Gastroesophageal sphincter (tissue), 4 donors: ENCODE results near the gene TAGLN. TPM values are rescaled to one million over a fixed set of nuclear protein-coding genes. Genes with fewer than 3 reads are reported as not detected.

ENCODE experiments used
- ATAC-seq: fragments of 150-250 bp; one replicate; pipeline ENCODE4 v1.9.1; 2016; ENCODE audit warnings: mild to moderate bottlenecking, moderate library complexity
- H3K27ac ChIP-seq, 4 donors: fragments of 200-600 bp; sonication (generic) in 3 of 4; 1 replicate in 3 of 4; 2 replicates in 1 of 4; pipeline ENCODE4 v1.5.1; 2016 to 2019
- H3K27me3 ChIP-seq: fragments of 200-600 bp; sonication (generic); one replicate; pipeline ENCODE4 v1.5.1; 2019
- H3K36me3 ChIP-seq, 2 donors: fragments of 200-600 bp; sonication (generic); one replicate each; pipeline ENCODE4 v1.5.1; 2019; ENCODE audit warnings: control low read depth in 1 of 2
- H3K4me1 ChIP-seq, 3 donors: fragments of 200-600 bp; sonication (generic); 1 replicate in 2 of 3; 2 replicates in 1 of 3; pipeline ENCODE4 v1.5.1; 2016 to 2019; ENCODE audit warnings: control low read depth in 2 of 3
- H3K4me3 ChIP-seq, 2 donors: fragments of 200-600 bp; sonication (generic); one replicate each; pipeline ENCODE4 v1.5.1; 2019; ENCODE audit warnings: mild to moderate bottlenecking in 1 of 2, moderate library complexity in 1 of 2
- H3K9me3 ChIP-seq, 3 donors: fragments of 200-600 bp; sonication (generic); one replicate each; pipeline ENCODE4 v1.5.1; 2017 to 2019; ENCODE audit warnings: control low read depth in 2 of 3
- EP300 ChIP-seq: sonication (generic); formaldehyde crosslinking; IDR thresholded peaks from one replicate; pipeline ENCODE4 v1.6.1; 2017; ENCODE audit warnings: antibody characterized with exemption, mild to moderate bottlenecking
- POLR2A ChIP-seq, 2 donors: fragments of 450-650 bp; IDR thresholded peaks; one replicate each; pipeline ENCODE4 v1.6.1; 2017; ENCODE audit warnings: antibody characterized with exemption in 2 of 2, mild to moderate bottlenecking in 2 of 2, moderate library complexity in 1 of 2
- POLR2AphosphoS5 ChIP-seq: sonication (generic); formaldehyde crosslinking; IDR thresholded peaks from one replicate; pipeline ENCODE4 v1.6.1; 2017; ENCODE audit warnings: antibody characterized with exemption
- WGBS, 2 donors: methylation state at CpG; one replicate each; pipeline ENCODE4 v1.1.5; 2018; ENCODE audit warnings: low coverage in 1 of 2; 5-methylcytosine and 5-hydroxymethylcytosine counted together
- total RNA-seq, 4 donors: library from RNA; depleted of rRNA; stranded (reverse); fragments of >200 nt; gene quantifications; one replicate each; pipeline ENCODE4 v1.1.0, GENCODE V29; 2016
- TF ChIP-seq, protein P1 (sequence below), 4 experiments: fragments of 200-600 bp in 2 of 4; fragments of 450-650 bp in 2 of 4; sonication (generic) in 1 of 4; IDR thresholded peaks; one replicate each; pipeline ENCODE4 v1.5.1; 2017 to 2019; ENCODE audit warnings: antibody characterized with exemption in 4 of 4, mild to moderate bottlenecking in 2 of 4, moderate library complexity in 2 of 4

Gene TAGLN
- over 10,000 TPM; 10,394 to 14,194 (median 13,050) TPM for total RNA-seq

DNA sequence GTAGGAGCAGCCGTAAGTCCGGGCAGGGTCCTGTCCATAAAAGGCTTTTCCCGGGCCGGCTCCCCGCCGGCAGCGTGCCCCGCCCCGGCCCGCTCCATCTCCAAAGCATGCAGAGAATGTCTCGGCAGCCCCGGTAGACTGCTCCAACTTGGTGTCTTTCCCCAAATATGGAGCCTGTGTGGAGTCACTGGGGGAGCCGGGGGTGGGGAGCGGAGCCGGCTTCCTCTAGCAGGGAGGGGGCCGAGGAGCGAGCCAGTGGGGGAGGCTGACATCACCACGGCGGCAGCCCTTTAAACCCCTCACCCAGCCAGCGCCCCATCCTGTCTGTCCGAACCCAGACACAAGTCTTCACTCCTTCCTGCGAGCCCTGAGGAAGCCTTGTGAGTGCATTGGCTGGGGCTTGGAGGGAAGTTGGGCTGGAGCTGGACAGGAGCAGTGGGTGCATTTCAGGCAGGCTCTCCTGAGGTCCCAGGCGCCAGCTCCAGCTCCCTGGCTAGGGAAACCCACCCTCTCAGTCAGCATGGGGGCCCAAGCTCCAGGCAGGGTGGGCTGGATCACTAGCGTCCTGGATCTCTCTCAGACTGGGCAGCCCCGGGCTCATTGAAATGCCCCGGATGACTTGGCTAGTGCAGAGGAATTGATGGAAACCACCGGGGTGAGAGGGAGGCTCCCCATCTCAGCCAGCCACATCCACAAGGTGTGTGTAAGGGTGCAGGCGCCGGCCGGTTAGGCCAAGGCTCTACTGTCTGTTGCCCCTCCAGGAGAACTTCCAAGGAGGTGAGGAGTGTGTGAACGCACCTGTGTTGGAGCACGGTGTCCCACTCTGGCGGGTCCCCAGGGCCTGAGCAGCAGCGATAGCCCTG lies at the start of gene TAGLN:
Gene TAGLN (plus strand): TSS at position 318 of the 863 bp plus-strand sequence. CDS start 3,644 bp downstream, outside the sequence.
- peak within 1 kb of the TSS; percentile 97 to 99 (median 98) for H3K27ac ChIP-seq
- peaks cover 0 to 65% (median 8%) of the 10 kb centered on the region in 3 donors for H3K4me1 ChIP-seq
- peaks cover 0 to 48% of the 10 kb centered on the region in 2 donors for H3K36me3 ChIP-seq
- TF ChIP-seq POLR2A (IDR thresholded peaks at IDR 0.05) (peak; percentile 91 to 95), POLR2AphosphoS5 (peak; percentile 99), EP300 (peak; percentile 65)
- TF ChIP-seq, protein P1, sequence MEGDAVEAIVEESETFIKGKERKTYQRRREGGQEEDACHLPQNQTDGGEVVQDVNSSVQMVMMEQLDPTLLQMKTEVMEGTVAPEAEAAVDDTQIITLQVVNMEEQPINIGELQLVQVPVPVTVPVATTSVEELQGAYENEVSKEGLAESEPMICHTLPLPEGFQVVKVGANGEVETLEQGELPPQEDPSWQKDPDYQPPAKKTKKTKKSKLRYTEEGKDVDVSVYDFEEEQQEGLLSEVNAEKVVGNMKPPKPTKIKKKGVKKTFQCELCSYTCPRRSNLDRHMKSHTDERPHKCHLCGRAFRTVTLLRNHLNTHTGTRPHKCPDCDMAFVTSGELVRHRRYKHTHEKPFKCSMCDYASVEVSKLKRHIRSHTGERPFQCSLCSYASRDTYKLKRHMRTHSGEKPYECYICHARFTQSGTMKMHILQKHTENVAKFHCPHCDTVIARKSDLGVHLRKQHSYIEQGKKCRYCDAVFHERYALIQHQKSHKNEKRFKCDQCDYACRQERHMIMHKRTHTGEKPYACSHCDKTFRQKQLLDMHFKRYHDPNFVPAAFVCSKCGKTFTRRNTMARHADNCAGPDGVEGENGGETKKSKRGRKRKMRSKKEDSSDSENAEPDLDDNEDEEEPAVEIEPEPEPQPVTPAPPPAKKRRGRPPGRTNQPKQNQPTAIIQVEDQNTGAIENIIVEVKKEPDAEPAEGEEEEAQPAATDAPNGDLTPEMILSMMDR (IDR thresholded peaks at IDR 0.05): no peak
- peak; percentile 85 for ATAC-seq
- no peaks in the 10 kb centered on the region for H3K27me3 ChIP-seq
- 20% methylated on average over 1 of the region's 34 CpGs; no CpG with 5 or more reads in 1 of the 2 donors for WGBS, 2 donors
- peak within 1 kb of the TSS; percentile 73 to 80 for H3K4me3 ChIP-seq
- no peaks in the 10 kb centered on the region for H3K9me3 ChIP-seq

DNA sequence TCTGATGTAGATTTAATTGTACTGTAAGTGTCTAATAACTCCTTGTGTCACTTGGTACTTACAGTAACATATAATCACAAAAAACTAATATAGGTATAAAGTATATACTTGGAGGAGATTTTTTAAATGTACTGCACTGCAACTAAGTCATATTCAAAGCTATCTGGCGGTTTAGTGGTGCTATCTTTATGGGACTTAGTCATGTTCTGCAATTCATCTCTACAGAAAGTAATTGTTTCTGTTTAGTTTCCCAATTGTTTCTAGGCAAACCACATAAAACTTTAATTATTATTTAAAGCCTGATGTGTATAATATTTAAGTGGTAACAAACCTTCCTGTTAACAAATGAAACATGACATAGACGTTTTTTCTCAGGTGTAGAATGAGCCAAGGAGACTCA lies 47.1 kb upstream of the TAGLN start:
- peaks cover 0 to 85% (median 23%) of the 10 kb centered on the region in 3 donors for H3K4me1 ChIP-seq
- no peaks in the 10 kb centered on the region for H3K9me3 ChIP-seq
- ATAC-seq: no peak
- no peak overlapping the region for H3K27ac ChIP-seq
- WGBS, 2 donors: 42 to 49% methylated on average over 2 of the region's 2 CpGs
- H3K36me3 ChIP-seq: peaks cover 0 to 53% of the 10 kb centered on the region in 2 donors
- TF ChIP-seq EP300 (no peak), POLR2A (IDR thresholded peaks at IDR 0.05) (no peak), POLR2AphosphoS5 (no peak)
- TF ChIP-seq, protein P1 (IDR thresholded peaks at IDR 0.05): no peak
- no peak overlapping the region for H3K4me3 ChIP-seq
- no peaks in the 10 kb centered on the region for H3K27me3 ChIP-seq

DNA sequence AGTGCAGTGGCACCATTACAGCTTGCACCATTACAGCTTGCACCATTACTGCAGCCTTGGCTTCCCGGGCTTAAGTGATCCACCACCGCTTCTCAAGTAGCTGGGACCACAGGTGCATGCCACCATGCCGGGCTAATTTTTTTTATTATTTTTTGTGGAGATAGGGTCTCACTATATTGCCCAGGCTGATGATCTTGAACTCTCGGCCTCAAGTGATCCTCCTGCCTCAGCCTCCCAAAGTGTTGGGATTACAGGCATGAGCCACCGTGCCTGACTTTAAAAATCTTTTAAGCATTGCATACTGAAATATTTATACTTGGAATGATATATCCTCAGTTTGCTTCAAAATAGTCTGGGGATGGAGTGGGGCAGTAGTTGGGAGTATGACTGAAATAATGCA lies 44.7 kb upstream of the TAGLN start:
- no peak for ATAC-seq
- H3K9me3 ChIP-seq: no peaks in the 10 kb centered on the region
- H3K27me3 ChIP-seq: no peaks in the 10 kb centered on the region
- H3K27ac ChIP-seq: no peak overlapping the region
- H3K36me3 ChIP-seq: peaks cover 0 to 35% of the 10 kb centered on the region in 2 donors
- no peak for TF ChIP-seq EP300
- TF ChIP-seq POLR2AphosphoS5: no peak
- TF ChIP-seq, protein P1 (IDR thresholded peaks at IDR 0.05): no peak
- no peak for TF ChIP-seq POLR2A (IDR thresholded peaks at IDR 0.05)
- H3K4me3 ChIP-seq: no peak overlapping the region
- 97% methylated on average over 5 of the region's 5 CpGs; no CpG with 5 or more reads in 1 of the 2 donors for WGBS, 2 donors
- H3K4me1 ChIP-seq: peaks cover 0 to 85% (median 13%) of the 10 kb centered on the region in 3 donors

DNA sequence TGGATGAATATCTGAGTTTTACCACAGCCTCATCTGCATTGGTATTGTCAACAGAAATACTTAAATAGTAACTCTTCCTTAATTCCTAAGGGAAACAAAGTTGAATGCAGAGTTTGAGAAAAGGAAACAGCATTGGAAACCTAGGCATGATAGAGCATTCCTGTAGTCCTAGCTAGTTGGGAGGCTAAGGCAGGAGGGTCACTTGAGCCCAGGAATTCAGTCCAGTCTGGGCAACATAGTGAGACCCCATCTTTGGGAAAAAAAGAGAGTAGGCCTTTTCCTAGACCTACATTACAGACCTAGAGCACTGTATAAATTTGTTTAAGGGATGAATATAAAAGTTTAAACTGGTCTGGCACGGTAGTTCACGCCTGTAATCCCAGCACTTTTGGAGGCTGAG lies 41.7 kb upstream of the TAGLN start:
- H3K36me3 ChIP-seq: peaks cover 0 to 62% of the 10 kb centered on the region in 2 donors

More for the DNA sequence above, 41.7 kb upstream of the TAGLN start:
- peaks cover 0 to 66% (median 4%) of the 10 kb centered on the region in 3 donors for H3K4me1 ChIP-seq
- no peaks in the 10 kb centered on the region for H3K9me3 ChIP-seq
- no peak overlapping the region for H3K4me3 ChIP-seq
- WGBS, 2 donors: 100% methylated on average over 1 of the region's 2 CpGs; no CpG with 5 or more reads in 1 of the 2 donors
- H3K27ac ChIP-seq: no peak overlapping the region
- no peaks in the 10 kb centered on the region for H3K27me3 ChIP-seq
- no peak for ATAC-seq
- no peak for TF ChIP-seq POLR2AphosphoS5
- no peak for TF ChIP-seq POLR2A (IDR thresholded peaks at IDR 0.05)
- TF ChIP-seq, protein P1 (IDR thresholded peaks at IDR 0.05): no peak
- no peak for TF ChIP-seq EP300
